Neuron (in vitro differentiated cells): ENCODE data around the gene ALDH4A1.

Experiments used
- H2AFZ ChIP-seq: one replicate; pipeline ENCODE4 v1.6.1; 2013; ENCODE audit warnings: low read depth, mild to moderate bottlenecking, inconsistent platforms, low read length, moderate library complexity
- H3K27me3 ChIP-seq: one replicate; pipeline ENCODE4 v1.6.1; 2013; ENCODE audit warnings: low read length; ENCODE audit not compliant: insufficient read depth
- H3K36me3 ChIP-seq: one replicate; pipeline ENCODE4 v1.6.1; 2013; ENCODE audit warnings: low read length; ENCODE audit not compliant: insufficient read depth
- H3K4me1 ChIP-seq: one replicate; pipeline ENCODE4 v1.6.1; 2013; ENCODE audit warnings: low read length; ENCODE audit not compliant: insufficient read depth
- H3K4me3 ChIP-seq: 2 replicates; pipeline ENCODE4 v1.5.1; 2013; ENCODE audit warnings: mild to moderate bottlenecking, low read length, moderate library complexity
- H3K9me3 ChIP-seq: one replicate; pipeline ENCODE4 v1.6.1; 2013; ENCODE audit warnings: low read length

The ALDH4A1 gene

GRCh38 chr1:18922848-18923755, 20.7 kb upstream of the ALDH4A1 start:
- Histone ChIP-seq H3K4me3 (no peak overlapping the region), H3K27me3 (no peaks in the 10 kb centered on the region), H2AFZ (no peak overlapping the region), H3K4me1 (peaks cover 26% of the 10 kb centered on the region), H3K9me3 (no peaks in the 10 kb centered on the region), H3K36me3 (no peaks in the 10 kb centered on the region)

- no peak overlapping the region for H3K4me3 ChIP-seq
Observed at GRCh38 chr1:18922319-18922726, 20.0 kb upstream of the ALDH4A1 start.

GRCh38 chr1:18921516-18922251, 19.3 kb upstream of the ALDH4A1 start:
- Histone ChIP-seq H2AFZ (no peak overlapping the region), H3K27me3 (no peaks in the 10 kb centered on the region), H3K4me1 (peaks cover 26% of the 10 kb centered on the region), H3K9me3 (no peaks in the 10 kb centered on the region), H3K36me3 (no peaks in the 10 kb centered on the region), H3K4me3 (no peak overlapping the region)

More at GRCh38 chr1:18922319-18922726, 20.0 kb upstream of the ALDH4A1 start:
- Histone ChIP-seq H3K9me3 (no peaks in the 10 kb centered on the region), H2AFZ (no peak overlapping the region), H3K4me1 (peaks cover 26% of the 10 kb centered on the region), H3K27me3 (no peaks in the 10 kb centered on the region), H3K36me3 (no peaks in the 10 kb centered on the region)

GRCh38 chr1:18920931-18921330, 18.6 kb upstream of the ALDH4A1 start:
- peaks cover 26% of the 10 kb centered on the region for H3K4me1 ChIP-seq
- H3K27me3 ChIP-seq = no peaks in the 10 kb centered on the region
- H2AFZ ChIP-seq = no peak overlapping the region
- no peaks in the 10 kb centered on the region for H3K9me3 ChIP-seq
- H3K4me3 ChIP-seq = no peak overlapping the region
- H3K36me3 ChIP-seq = no peaks in the 10 kb centered on the region

- H2AFZ ChIP-seq = no peak overlapping the region
- H3K4me3 ChIP-seq = no peak overlapping the region
Observed at GRCh38 chr1:18919956-18920355, 17.6 kb upstream of the ALDH4A1 start.

GRCh38 chr1:18919197-18919905, 17.0 kb upstream of the ALDH4A1 start:
- no peak overlapping the region for H3K4me3 ChIP-seq
- no peaks in the 10 kb centered on the region for H3K36me3 ChIP-seq

More at GRCh38 chr1:18919956-18920355, 17.6 kb upstream of the ALDH4A1 start:
- Histone ChIP-seq H3K36me3 (no peaks in the 10 kb centered on the region), H3K4me1 (peaks cover 26% of the 10 kb centered on the region), H3K27me3 (no peaks in the 10 kb centered on the region), H3K9me3 (no peaks in the 10 kb centered on the region)

GRCh38 chr1:18918417-18918816, 16.1 kb upstream of the ALDH4A1 start:
- Histone ChIP-seq H3K9me3 (no peaks in the 10 kb centered on the region), H3K4me1 (peaks cover 18% of the 10 kb centered on the region), H3K27me3 (no peaks in the 10 kb centered on the region), H2AFZ (no peak overlapping the region), H3K4me3 (no peak overlapping the region), H3K36me3 (no peaks in the 10 kb centered on the region)

More at GRCh38 chr1:18919197-18919905, 17.0 kb upstream of the ALDH4A1 start:
- peaks cover 26% of the 10 kb centered on the region for H3K4me1 ChIP-seq
- no peak overlapping the region for H2AFZ ChIP-seq
- H3K9me3 ChIP-seq = no peaks in the 10 kb centered on the region
- no peaks in the 10 kb centered on the region for H3K27me3 ChIP-seq

GRCh38 chr1:18917071-18917799, 14.9 kb upstream of the ALDH4A1 start:
- Histone ChIP-seq H2AFZ (no peak overlapping the region), H3K4me1 (peaks cover 6% of the 10 kb centered on the region), H3K4me3 (no peak overlapping the region), H3K27me3 (no peaks in the 10 kb centered on the region), H3K9me3 (no peaks in the 10 kb centered on the region), H3K36me3 (no peaks in the 10 kb centered on the region)

GRCh38 chr1:18915341-18915740, 13.0 kb upstream of the ALDH4A1 start:
- Histone ChIP-seq H3K27me3 (no peaks in the 10 kb centered on the region), H3K4me3 (no peak overlapping the region), H2AFZ (no peak overlapping the region), H3K9me3 (no peaks in the 10 kb centered on the region), H3K36me3 (peaks cover 2% of the 10 kb centered on the region), H3K4me1 (no peaks in the 10 kb centered on the region)

GRCh38 chr1:18913065-18913835, 10.9 kb upstream of the ALDH4A1 start:
- no peaks in the 10 kb centered on the region for H3K27me3 ChIP-seq
- H3K4me1 ChIP-seq = no peaks in the 10 kb centered on the region
- H3K9me3 ChIP-seq = no peaks in the 10 kb centered on the region
- no peak overlapping the region for H2AFZ ChIP-seq
- peaks cover 7% of the 10 kb centered on the region for H3K36me3 ChIP-seq
- no peak overlapping the region for H3K4me3 ChIP-seq

- no peak overlapping the region for H3K4me3 ChIP-seq
- no peaks in the 10 kb centered on the region for H3K27me3 ChIP-seq
- H3K9me3 ChIP-seq = no peaks in the 10 kb centered on the region
Observed at GRCh38 chr1:18912550-18912949, 10.2 kb upstream of the ALDH4A1 start.

More at GRCh38 chr1:18912550-18912949, 10.2 kb upstream of the ALDH4A1 start:
- Histone ChIP-seq H2AFZ (no peak overlapping the region), H3K4me1 (no peaks in the 10 kb centered on the region), H3K36me3 (peaks cover 7% of the 10 kb centered on the region)
